OCI-LY1 (cell line): Measurements from ENCODE around the gene ODAM.

Experiments used
- CTCF ChIP-seq: fragments of 200-600 bp; sonication (generic), shearing (Covaris generic); IDR thresholded peaks from 2 replicates; pipeline ENCODE4 v1.5.1; 2017; ENCODE audit warnings: mild to moderate bottlenecking, antibody characterized with exemption, low read length, moderate library complexity, mixed read lengths
- EZH2 ChIP-seq: fragments of 200-600 bp; sonication (generic), shearing (Covaris generic); IDR thresholded peaks from 2 replicates; pipeline ENCODE4 v1.8.0; 2017; ENCODE audit warnings: borderline replicate concordance, mixed run types, mild to moderate bottlenecking, antibody characterized with exemption, low read length, moderate library complexity, mixed read lengths

DNA sequence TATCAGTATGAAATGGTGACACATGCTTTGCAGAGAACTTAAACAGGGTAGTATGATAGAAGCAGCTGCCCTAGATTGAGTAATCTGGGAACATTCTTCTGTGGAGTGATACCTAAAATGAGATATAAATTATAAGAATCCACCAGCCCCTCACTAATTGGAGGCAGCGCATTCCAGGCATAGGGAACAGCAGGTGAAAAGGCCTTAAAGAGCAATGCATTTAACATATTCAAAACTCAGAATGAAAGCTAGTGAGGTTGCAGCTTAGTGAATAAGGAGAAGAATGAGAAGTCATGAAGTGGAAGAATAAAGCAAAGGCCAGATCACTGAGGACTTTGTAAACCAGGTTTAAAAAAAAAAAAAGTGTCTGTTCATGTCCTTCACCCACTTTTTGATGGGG, 4.9 kb upstream of the ODAM start:
- TF ChIP-seq CTCF: no peak
- no peak for TF ChIP-seq EZH2
